Lower leg skin (tissue), 3 donors: ENCODE results near the gene GCKR.

Source experiments
- CTCF ChIP-seq, 3 donors: fragments of 450-650 bp; IDR thresholded peaks; one replicate each; pipeline ENCODE4 v1.5.1; 2016; ENCODE audit warnings: antibody characterized with exemption in 3 of 3, mild to moderate bottlenecking in 3 of 3, moderate library complexity in 2 of 3
- POLR2A ChIP-seq, 2 donors: fragments of 450-650 bp; IDR thresholded peaks; one replicate each; pipeline ENCODE4 v1.6.1; 2016 to 2017; ENCODE audit warnings: antibody characterized with exemption in 2 of 2, mild to moderate bottlenecking in 1 of 2, moderate library complexity in 1 of 2

DNA sequence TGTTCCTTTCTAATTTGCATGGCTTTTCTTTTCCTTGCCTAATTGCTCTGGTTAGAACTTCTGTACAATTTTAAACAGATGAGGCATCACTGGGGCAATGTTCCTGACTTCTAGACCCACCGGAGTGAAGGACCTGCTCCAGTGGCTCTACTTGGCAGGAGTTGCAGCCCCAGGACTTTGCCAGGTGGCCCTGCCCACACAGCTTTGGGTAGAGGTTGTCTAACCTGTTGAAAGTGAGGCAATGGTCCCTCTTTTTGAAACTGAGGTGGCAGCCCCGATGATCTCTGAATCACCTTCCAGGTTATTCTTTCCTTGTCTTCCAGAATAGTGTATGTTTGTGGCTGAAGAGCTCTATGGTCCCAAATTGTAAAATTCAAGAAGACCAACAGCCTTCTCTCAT is 56.3 kb downstream of the GCKR start:
- TF ChIP-seq CTCF (IDR thresholded peaks at IDR 0.05) (no peak), POLR2A (IDR thresholded peaks at IDR 0.05) (no peak)
